Fibroblast of mammary gland (primary cell): ENCODE measurements around the gene MS4A18.

Experiments used
- DNase-seq: peaks from one replicate; pipeline ENCODE4 v3.0.0-alpha.2; 2010; ENCODE audit warnings: low read depth
- H3K4me3 ChIP-seq: 2 replicates; pipeline ENCODE4 v1.5.1; 2011; ENCODE audit warnings: low read depth, mild to moderate bottlenecking, low read length, moderate library complexity; ENCODE audit not compliant: control insufficient read depth
- CTCF ChIP-seq: conservative IDR thresholded peaks from 2 replicates; pipeline ENCODE4 v1.5.1; 2011; ENCODE audit warnings: low read depth, low read length, inconsistent platforms; ENCODE audit not compliant: control insufficient read depth, insufficient read depth

Gene MS4A18

GRCh38 chr11:60731586-60731985, 7.1 kb downstream of the MS4A18 start:
- no peak for DNase-seq
- H3K4me3 ChIP-seq = no peak overlapping the region
- no peak for TF ChIP-seq CTCF

- DNase-seq = no peak
- no peak overlapping the region for H3K4me3 ChIP-seq
- TF ChIP-seq CTCF = no peak
Observed at GRCh38 chr11:60734279-60734678, 9.8 kb downstream of the MS4A18 start.

- no peak for TF ChIP-seq CTCF
- no peak for DNase-seq
- H3K4me3 ChIP-seq = no peak overlapping the region
Observed at GRCh38 chr11:60739114-60739513, 14.6 kb downstream of the MS4A18 start.

- no peak for DNase-seq
- no peak for TF ChIP-seq CTCF
- H3K4me3 ChIP-seq = no peak overlapping the region
Observed at GRCh38 chr11:60740573-60740972, 16.1 kb downstream of the MS4A18 start.

GRCh38 chr11:60741421-60741820, 16.9 kb downstream of the MS4A18 start:
- no peak for TF ChIP-seq CTCF
- no peak overlapping the region for H3K4me3 ChIP-seq
- no peak for DNase-seq

- DNase-seq = no peak
- no peak for TF ChIP-seq CTCF
Observed at GRCh38 chr11:60743058-60743457, 18.5 kb downstream of the MS4A18 start.

GRCh38 chr11:60744114-60744513, 19.6 kb downstream of the MS4A18 start:
- H3K4me3 ChIP-seq = no peak overlapping the region
- TF ChIP-seq CTCF = no peak
- no peak for DNase-seq

More at GRCh38 chr11:60743058-60743457, 18.5 kb downstream of the MS4A18 start:
- no peak overlapping the region for H3K4me3 ChIP-seq
